H1 (cell line): ENCODE results near the gene DUSP1. TPM values are rescaled to one million over a fixed set of nuclear protein-coding genes. Genes with fewer than 3 reads are reported as not detected.

Experiments used
- ASH2L ChIP-seq: fragments of 200-600, 300-600 bp; sonication (generic); IDR thresholded peaks from one replicate; pipeline ENCODE4 v1.7.1; 2017; ENCODE audit warnings: low read length
- ATF3 ChIP-seq: IDR thresholded peaks from 2 replicates; pipeline ENCODE4 v1.6.1; 2011; ENCODE audit warnings: low read depth, mild to moderate bottlenecking, low read length; ENCODE audit not compliant: insufficient read depth
- BCL11A ChIP-seq, 2 experiments: IDR thresholded peaks; one replicate each; pipeline ENCODE4 v1.6.1; 2011; ENCODE audit warnings: low read depth in 2 of 2, low read length in 2 of 2, mild to moderate bottlenecking in 2 of 2
- CHD1 ChIP-seq: IDR thresholded peaks from 2 replicates; pipeline ENCODE4 v1.6.1; 2012; ENCODE audit warnings: low read depth, low read length, improper control_type of control experiment
- CHD2 ChIP-seq: IDR thresholded peaks from 2 replicates; pipeline ENCODE4 v1.6.1; 2012; ENCODE audit warnings: low read length, improper control_type of control experiment
- CTCF ChIP-seq, 3 experiments: IDR thresholded peaks; 1 replicate in 2 of 3; 2 replicates in 1 of 3; pipeline versions ENCODE4 v1.5.1 to v1.6.1; 2011; ENCODE audit warnings: low read length in 3 of 3, mild to moderate bottlenecking in 3 of 3, inconsistent platforms in 2 of 3, low read depth in 1 of 3, moderate library complexity in 1 of 3; ENCODE audit not compliant: insufficient read depth in 1 of 3; ENCODE audit errors: control extremely low read depth in 1 of 3
- EZH2 ChIP-seq: fragments of 200-600 bp; sonication (generic); IDR thresholded peaks from 2 replicates; pipeline ENCODE4 v1.7.1; 2012; ENCODE audit warnings: low read depth, mild to moderate bottlenecking, moderate library complexity, low read length, inconsistent platforms; ENCODE audit not compliant: severe bottlenecking
- FOSL1 ChIP-seq: IDR thresholded peaks from 2 replicates; pipeline ENCODE4 v1.6.1; 2011; ENCODE audit warnings: mild to moderate bottlenecking, low read depth, low read length, moderate library complexity; ENCODE audit not compliant: insufficient read depth
- GABPA ChIP-seq: IDR thresholded peaks from 2 replicates; pipeline ENCODE4 v1.6.1; 2011; ENCODE audit warnings: mild to moderate bottlenecking, low read length, moderate library complexity, borderline replicate concordance; ENCODE audit not compliant: insufficient read depth
- GTF2F1 ChIP-seq: IDR thresholded peaks from 2 replicates; pipeline ENCODE4 v1.6.1; 2012; ENCODE audit warnings: low read depth, low read length, improper control_type of control experiment, borderline replicate concordance
- HDAC2 ChIP-seq, 2 experiments: fragments of 300-600 bp in 1 of 2; sonication (generic) in 1 of 2; IDR thresholded peaks; 2 replicates each; pipeline ENCODE4 v1.6.1; 2011 to 2012; ENCODE audit warnings: low read depth in 2 of 2, low read length in 2 of 2, mild to moderate bottlenecking in 2 of 2, moderate library complexity in 2 of 2, borderline replicate concordance in 1 of 2, inconsistent platforms in 1 of 2
- MAX ChIP-seq: IDR thresholded peaks from 2 replicates; pipeline ENCODE4 v1.6.1; 2012; ENCODE audit warnings: inconsistent platforms
- NRF1 ChIP-seq: IDR thresholded peaks from 2 replicates; pipeline ENCODE4 v1.6.1; 2011; ENCODE audit warnings: mild to moderate bottlenecking, low read depth, low read length, improper control_type of control experiment
- PHF8 ChIP-seq: fragments of 200-600 bp; sonication (generic); conservative IDR thresholded peaks from 2 replicates; pipeline ENCODE4 v1.7.1; 2012; ENCODE audit warnings: low read depth, mild to moderate bottlenecking, inconsistent platforms, low read length, moderate library complexity
- POLR2A ChIP-seq, 2 experiments: IDR thresholded peaks; 1 replicate in 1 of 2; 2 replicates in 1 of 2; pipeline ENCODE4 v1.6.1; 2011; ENCODE audit warnings: low read depth in 2 of 2, low read length in 2 of 2, mild to moderate bottlenecking in 2 of 2; ENCODE audit errors: control extremely low read depth in 1 of 2
- RAD21 ChIP-seq, 2 experiments: IDR thresholded peaks in 1 of 2; conservative IDR thresholded peaks in 1 of 2; 2 replicates each; pipeline ENCODE4 v1.6.1; 2011; ENCODE audit warnings: low read depth in 2 of 2, low read length in 2 of 2, improper control_type of control experiment in 1 of 2, inconsistent platforms in 1 of 2, mild to moderate bottlenecking in 1 of 2, moderate library complexity in 1 of 2
- RXRA ChIP-seq: IDR thresholded peaks from 2 replicates; pipeline ENCODE4 v1.6.1; 2011; ENCODE audit warnings: low read depth, mild to moderate bottlenecking, low read length, moderate library complexity; ENCODE audit not compliant: insufficient read depth
- SIRT6 ChIP-seq: IDR thresholded peaks from one replicate; pipeline ENCODE4 v1.7.1; 2012; ENCODE audit warnings: low read length, inconsistent platforms
- SIX5 ChIP-seq: IDR thresholded peaks from 2 replicates; pipeline ENCODE4 v1.6.1; 2011; ENCODE audit warnings: mild to moderate bottlenecking, low read depth, low read length
- TAF7 ChIP-seq: optimal IDR thresholded peaks from 2 replicates; pipeline ENCODE3; 2011; ENCODE audit warnings: low read depth, mild to moderate bottlenecking, inconsistent platforms, low read length, moderate library complexity, borderline replicate concordance
- polyA plus RNA-seq, 7 experiments: library from polyadenylated mRNA; depleted of rRNA in 3 of 7; stranded (reverse) in 5 of 7; unstranded in 2 of 7; fragments of >200 nt in 5 of 7; fragments of 200-250 nt in 2 of 7; gene quantifications; 1 replicate in 5 of 7; 2 replicates in 1 of 7; 4 replicates in 1 of 7; pipeline versions ENCODE4 v1.2.1 to v1.2.3, GENCODE V29; 2011 to 2013; ENCODE audit warnings: missing spikeins in 2 of 7, mixed read lengths in 2 of 7
- total RNA-seq: library from RNA; stranded (reverse); fragmentation: NEBNext Ultra II Directional; extraction: Animal tissue kit (Norgen Biotek cat#: 25700); gene quantifications from 2 replicates; pipeline ENCODE4 v1.2.1, GENCODE V29; 2021

The DUSP1 gene
- total and polyA plus RNA-seq, 2 of the 8 experiments (the other 6 are each of a cell fraction or from before 2014, with no cell fraction given), result 6.5 to 11.7 TPM

- TF ChIP-seq CHD2, result no peak
- TF ChIP-seq PHF8, result peak; percentile 96
- TF ChIP-seq RXRA, result no peak
- TF ChIP-seq FOSL1, result no peak
- no peak for TF ChIP-seq GABPA
- TF ChIP-seq ASH2L, result no peak
- TF ChIP-seq TAF7, result peak; percentile 88
- no peak for TF ChIP-seq BCL11A (IDR thresholded peaks at IDR 0.05; ENCODE audit: low read depth in 2 of 2, low read length in 2 of 2)
- peak; percentile 79; the same call in 1 of the 2 replicates for TF ChIP-seq GTF2F1
- no peak for TF ChIP-seq SIRT6
- TF ChIP-seq CTCF (IDR thresholded peaks at IDR 0.05; ENCODE audit: control extremely low read depth in 1 of 3, insufficient read depth in 1 of 3, low read depth in 1 of 3, low read length in 3 of 3), result peak in 2 of 3 experiments; percentile 58 to 82; a peak in 3 of 4 replicates
- TF ChIP-seq NRF1, result no peak
- TF ChIP-seq HDAC2 (IDR thresholded peaks at IDR 0.05; ENCODE audit: borderline replicate concordance in 1 of 2, low read depth in 2 of 2, low read length in 2 of 2), result no peak
- no peak for TF ChIP-seq EZH2
- TF ChIP-seq MAX, result peak; percentile 88
- no peak; the same call in 1 of the 2 replicates for TF ChIP-seq ATF3
- TF ChIP-seq POLR2A (IDR thresholded peaks at IDR 0.05; ENCODE audit: control extremely low read depth in 1 of 2, low read depth in 2 of 2, low read length in 2 of 2), result peak in 1 of 2 experiments; percentile 98; a peak in 2 of 3 replicates
- no peak for TF ChIP-seq CHD1
- TF ChIP-seq SIX5, result no peak
- peak; percentile 27 to 54; a peak in 3 of 4 replicates for TF ChIP-seq RAD21 (IDR thresholded peaks at IDR 0.05 in 1 of 2, conservative IDR thresholded peaks at IDR 0.05 in 1 of 2; ENCODE audit: low read depth in 2 of 2, low read length in 2 of 2)
Measured at GRCh38 chr5:172770675-172771438, at the start of gene DUSP1 (continued).
